Inferior parietal cortex (tissue), 1 donor: Measurements from ENCODE around the gene FSTL5.
"Not testable (repeated sequence)": the region's sequence is repeated elsewhere in the genome, so short reads cannot be mapped to it uniquely, and the experiment has no call there.

Experiments used
- DNase-seq: peaks from one replicate; pipeline ENCODE4 v3.0.0-alpha.2; 2016; ENCODE audit errors: extremely low spot score

The FSTL5 gene

GRCh38 chr4:162163892-162164759, at the start of gene FSTL5:
Gene FSTL5 (minus strand): TSS chr4:162164000. CDS start chr4:162111396, 52,604 bp downstream.
- peak; percentile 49 for DNase-seq

DNA sequence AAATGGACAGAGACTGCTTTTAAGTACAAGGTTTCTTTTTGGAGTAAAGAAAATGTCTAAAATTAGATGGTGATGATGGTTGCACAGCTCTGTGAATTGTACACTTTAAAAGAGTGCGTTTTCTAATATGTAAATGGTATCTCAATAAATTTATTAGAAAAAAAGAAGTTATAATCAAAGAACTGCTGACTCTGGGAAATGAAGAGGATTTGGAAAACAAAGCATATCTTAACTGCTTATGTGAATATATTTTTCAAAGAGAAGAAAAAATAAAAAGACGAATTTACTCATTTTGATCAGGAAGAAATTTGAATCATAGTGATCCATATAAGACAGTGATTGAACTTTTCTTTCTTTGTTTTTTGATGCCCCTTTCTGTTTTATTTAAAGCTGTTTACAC, 45.9 kb upstream of the FSTL5 start:
- DNase-seq: no peak

GRCh38 chr4:162203478-162203877, 39.7 kb upstream of the FSTL5 start:
- DNase-seq: not testable (repeated sequence)

GRCh38 chr4:162201673-162202072, 37.9 kb upstream of the FSTL5 start:
- no peak for DNase-seq

GRCh38 chr4:162170509-162170908, 6.7 kb upstream of the FSTL5 start:
- no peak for DNase-seq

DNA sequence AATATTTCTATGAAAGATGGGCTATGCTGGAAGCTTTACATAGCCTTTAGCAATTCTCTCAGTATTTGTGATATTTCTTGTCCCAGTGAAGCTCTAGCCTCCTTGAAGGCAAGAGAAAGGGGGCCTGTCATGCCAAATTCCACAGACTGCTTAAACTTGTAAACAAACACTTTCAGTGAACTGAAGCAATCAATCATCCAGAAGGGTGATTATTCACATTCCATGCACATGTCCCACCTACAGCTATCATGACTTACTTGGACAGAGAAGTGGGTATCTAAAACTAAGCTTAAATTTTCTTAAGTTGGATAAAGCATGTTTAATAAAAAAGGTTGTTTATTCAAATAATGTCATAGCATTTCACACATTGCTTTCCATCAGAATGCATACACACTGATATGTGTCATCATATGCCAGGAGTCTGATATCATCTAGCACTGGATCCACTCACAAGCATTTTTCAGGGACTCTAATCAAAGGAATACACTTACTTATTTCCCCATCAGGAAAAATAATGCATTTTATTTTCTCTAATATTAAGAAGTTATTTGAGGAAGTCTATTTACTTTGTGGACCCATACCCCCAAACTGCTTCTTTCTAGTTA, 1.2 kb upstream of the FSTL5 start:
- no peak for DNase-seq

DNA sequence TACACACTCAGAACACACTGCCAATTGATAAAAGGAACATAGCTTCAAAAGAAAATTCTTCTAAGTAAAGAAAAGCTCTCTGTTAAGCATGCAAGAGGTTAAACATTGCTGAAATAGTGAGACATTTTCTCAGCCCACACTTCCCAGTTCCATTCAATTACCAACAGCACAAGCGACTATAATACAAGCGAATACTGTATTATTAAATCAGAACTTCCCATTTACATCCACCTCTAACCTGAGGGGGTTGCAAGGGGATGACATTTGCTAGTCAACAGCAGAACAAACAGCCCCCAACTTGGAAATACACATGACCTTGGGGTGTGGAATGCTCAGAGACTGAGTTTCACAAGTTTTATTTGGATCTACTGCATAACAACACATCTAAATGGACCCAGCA, 1.1 kb downstream of the FSTL5 start:
- DNase-seq: no peak

- no peak for DNase-seq
Observed at GRCh38 chr4:162157241-162157640, 6.6 kb downstream of the FSTL5 start.

DNA sequence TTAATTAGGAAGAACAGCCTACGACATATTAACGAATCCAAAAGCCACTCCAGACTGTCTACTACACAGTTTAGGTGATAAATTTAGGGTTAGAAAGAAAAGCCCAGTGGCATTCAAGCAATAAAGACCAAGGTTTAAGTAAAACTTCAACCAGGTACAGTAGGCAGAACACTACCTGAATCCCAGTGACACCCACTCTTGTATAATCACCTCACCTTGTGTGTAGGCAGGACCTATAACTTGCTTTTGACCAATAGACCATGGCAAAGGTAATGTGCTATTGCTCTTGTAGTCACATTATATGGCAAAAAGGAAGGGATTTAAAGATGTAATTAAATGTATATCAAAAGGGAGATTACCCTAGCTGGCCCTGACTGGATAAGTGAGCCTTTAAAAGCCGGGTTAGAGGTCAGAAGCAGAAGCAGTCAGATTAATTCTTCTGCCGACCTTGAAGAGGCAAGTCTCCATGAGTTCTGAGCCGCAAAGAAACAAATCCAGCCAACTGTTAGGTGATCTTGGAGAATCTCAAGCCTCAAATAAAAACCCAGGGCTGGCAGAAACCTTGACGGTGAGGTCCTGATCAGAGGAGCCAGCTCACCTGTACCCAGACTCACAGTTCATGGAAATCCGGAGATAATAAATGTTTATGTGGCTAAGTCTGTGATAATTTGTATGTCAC, 8.8 kb downstream of the FSTL5 start:
- DNase-seq: no peak

DNA sequence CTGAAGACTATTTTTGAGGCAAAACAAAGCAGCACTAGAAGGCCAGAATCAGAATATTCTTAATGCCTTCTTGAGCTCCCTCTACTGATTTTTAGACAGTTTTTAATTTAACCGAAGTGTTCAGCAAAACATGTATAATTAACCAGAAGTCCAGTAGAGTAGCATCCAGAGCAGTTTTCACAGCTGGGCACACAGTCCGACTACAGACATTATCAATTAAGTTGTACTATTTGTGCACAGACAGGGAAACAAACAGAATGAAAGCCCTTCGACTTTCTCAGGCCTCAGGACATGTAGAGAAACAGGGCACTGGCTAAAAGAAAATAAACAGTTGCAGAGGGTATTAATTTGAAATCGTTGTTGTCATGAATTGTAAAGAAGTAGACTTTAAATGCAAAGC, 11.9 kb downstream of the FSTL5 start:
- no peak for DNase-seq

- no peak for DNase-seq
Observed at GRCh38 chr4:162151386-162151785, 12.4 kb downstream of the FSTL5 start.

DNA sequence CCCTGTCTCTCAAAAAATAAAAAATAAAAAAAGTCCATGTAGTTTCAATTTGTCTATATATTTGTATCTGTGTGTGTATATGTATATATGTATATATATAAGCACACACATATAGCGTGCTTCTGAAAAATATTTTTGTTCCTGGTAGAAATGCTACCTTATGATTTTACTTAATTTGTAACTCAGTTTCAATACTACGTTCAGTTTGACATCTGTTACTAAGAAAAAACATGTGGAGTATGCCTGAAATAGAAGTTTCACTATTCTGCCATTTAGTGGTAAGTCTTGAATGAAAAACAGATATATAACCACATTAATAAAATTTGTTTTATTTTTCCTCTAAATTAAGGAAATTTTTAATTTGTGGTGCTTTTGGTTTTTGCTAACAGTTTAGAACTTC, 14.2 kb downstream of the FSTL5 start:
- no peak for DNase-seq

DNA sequence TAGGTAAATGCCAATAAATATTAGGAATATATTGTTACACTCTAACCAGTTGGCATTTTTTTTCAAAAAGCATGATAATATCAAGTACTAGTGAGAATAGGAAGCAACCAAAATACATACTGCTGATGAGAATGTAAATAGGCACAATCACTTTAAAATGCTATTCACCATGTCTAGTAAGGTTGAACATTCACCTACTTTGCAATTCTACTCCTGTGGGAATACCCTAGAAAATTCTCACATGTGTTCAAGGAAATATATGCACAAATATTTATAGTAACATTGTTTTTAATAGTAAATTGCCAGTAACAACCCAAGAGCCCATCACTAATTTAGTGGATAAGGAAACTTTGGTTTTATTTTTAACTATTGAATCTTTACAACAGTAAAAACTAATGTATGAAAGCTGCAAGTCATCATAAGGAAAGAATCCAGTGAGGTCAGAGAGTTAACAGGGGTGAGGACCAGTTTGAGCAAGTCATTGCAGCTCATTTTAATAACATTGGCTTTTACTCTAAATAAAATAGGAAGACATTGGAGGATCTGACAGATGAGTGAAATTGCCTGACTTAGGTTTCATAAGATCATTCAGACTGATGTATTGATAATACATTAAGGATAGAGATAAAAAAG, 23.6 kb downstream of the FSTL5 start:
- no peak for DNase-seq

GRCh38 chr4:162139412-162139811, 24.4 kb downstream of the FSTL5 start:
- no peak for DNase-seq

DNA sequence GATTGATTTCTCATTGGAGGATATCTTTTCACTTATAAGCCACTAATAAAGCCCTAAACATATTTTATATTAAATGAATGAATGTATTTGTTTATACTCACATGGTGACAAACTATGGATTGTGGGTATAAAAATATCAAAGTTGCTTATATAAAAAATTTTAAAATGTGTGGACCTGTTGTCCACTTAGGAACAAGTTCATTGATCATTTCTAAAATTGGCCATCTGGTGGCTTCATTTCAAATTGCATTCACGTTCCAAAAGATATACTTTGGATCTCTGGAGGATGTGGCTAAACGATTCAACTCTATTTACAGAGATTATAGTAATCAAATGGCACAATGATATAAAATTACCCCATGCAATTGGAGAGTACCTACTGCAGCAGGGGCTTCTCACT, 32.5 kb downstream of the FSTL5 start:
- DNase-seq: no peak

GRCh38 chr4:162126729-162127128, 37.1 kb downstream of the FSTL5 start:
- no peak for DNase-seq

- DNase-seq: no peak
Observed at GRCh38 chr4:162117051-162117450, 46.7 kb downstream of the FSTL5 start.

GRCh38 chr4:162116095-162116779, 47.6 kb downstream of the FSTL5 start:
- DNase-seq: no peak

- no peak for DNase-seq
Observed at GRCh38 chr4:162115333-162115732, 48.5 kb downstream of the FSTL5 start.

DNA sequence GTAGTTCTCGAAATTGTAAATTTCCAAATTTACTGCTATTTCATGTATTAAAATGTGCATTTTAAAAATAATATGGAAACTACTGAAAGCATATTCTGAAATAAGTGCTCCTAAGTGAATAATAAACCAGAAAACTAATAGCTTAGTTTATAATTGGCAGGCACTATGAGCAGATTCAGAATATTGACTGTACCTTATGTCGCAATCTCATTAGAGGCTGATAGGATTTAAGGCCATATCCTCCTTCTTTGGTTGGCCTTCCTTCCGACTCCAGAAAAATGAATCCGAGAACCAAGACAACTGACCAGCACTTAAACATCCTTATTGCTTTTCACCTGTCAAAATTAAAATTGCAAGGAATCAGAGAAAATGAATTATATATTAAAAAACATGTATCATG, 52.7 kb downstream of the FSTL5 start:
- DNase-seq: no peak

- DNase-seq: no peak
Observed at GRCh38 chr4:162104459-162105124, 59.2 kb downstream of the FSTL5 start.
